Mesothelial cell of epicardium (in vitro differentiated cells): ENCODE data around the gene TMEM154. TPM values are rescaled to one million over a fixed set of nuclear protein-coding genes. Genes with fewer than 3 reads are reported as not detected.

Source experiments
- DNase-seq, 2 experiments: peaks; one replicate each; pipeline ENCODE4 v3.0.0; 2021; ENCODE audit warnings: low spot score in 2 of 2; ENCODE audit not compliant: unreplicated experiment in 2 of 2
- H3K27ac Mint-ChIP-seq: 2 replicates; pipeline ENCODE4 v1.8.0; 2021; ENCODE audit warnings: mixed read lengths
- H3K27me3 Mint-ChIP-seq: 2 replicates; pipeline ENCODE4 v1.8.0; 2021; ENCODE audit warnings: low read depth, mixed read lengths
- H3K36me3 Mint-ChIP-seq: 2 replicates; pipeline ENCODE4 v1.8.0; 2021; ENCODE audit warnings: mixed read lengths
- H3K4me1 Mint-ChIP-seq: 2 replicates; pipeline ENCODE4 v1.8.0; 2021; ENCODE audit warnings: mixed read lengths
- H3K4me3 Mint-ChIP-seq: 2 replicates; pipeline ENCODE4 v1.8.0; 2021; ENCODE audit warnings: mild to moderate bottlenecking, moderate library complexity, mixed read lengths
- H3K9me3 Mint-ChIP-seq: 2 replicates; pipeline ENCODE4 v1.8.0; 2021; ENCODE audit warnings: mixed read lengths
- CTCF ChIP-seq: fragments of 200-600 bp; sonication (generic); IDR thresholded peaks from one replicate; pipeline ENCODE4 v1.5.0; 2021; ENCODE audit warnings: antibody characterized with exemption; ENCODE audit not compliant: unreplicated experiment
- total RNA-seq: library from RNA; stranded (reverse); gene quantifications from 3 replicates; pipeline ENCODE4 v1.2.1, GENCODE V29; 2021

The TMEM154 gene
- total RNA-seq, 1 donor from 2014 or later = 0.98 TPM

GRCh38 chr4:152709675-152710438 lies 30.1 kb upstream of the TMEM154 start:
- Mint-ChIP-seq H3K4me3 (no peak overlapping the region), H3K4me1 (peaks cover 18% of the 10 kb centered on the region), H3K27ac (peak overlapping the region; percentile 91), H3K36me3 (no peaks in the 10 kb centered on the region), H3K27me3 (no peaks in the 10 kb centered on the region), H3K9me3 (no peaks in the 10 kb centered on the region)
- no peak for DNase-seq
- TF ChIP-seq CTCF = no peak

- H3K4me1 Mint-ChIP-seq = peaks cover 18% of the 10 kb centered on the region
- DNase-seq = no peak
- H3K27ac Mint-ChIP-seq = peak overlapping the region; percentile 75
- H3K27me3 Mint-ChIP-seq = no peaks in the 10 kb centered on the region
- TF ChIP-seq CTCF = no peak
- H3K36me3 Mint-ChIP-seq = no peaks in the 10 kb centered on the region
- H3K9me3 Mint-ChIP-seq = no peaks in the 10 kb centered on the region
- H3K4me3 Mint-ChIP-seq = no peak overlapping the region
Observed at GRCh38 chr4:152708796-152709195, 29.0 kb upstream of the TMEM154 start.

- TF ChIP-seq CTCF = no peak
- Mint-ChIP-seq H3K27me3 (no peaks in the 10 kb centered on the region), H3K27ac (peak overlapping the region; percentile 75), H3K4me3 (no peak overlapping the region), H3K9me3 (peaks cover 2% of the 10 kb centered on the region), H3K4me1 (peaks cover 18% of the 10 kb centered on the region), H3K36me3 (no peaks in the 10 kb centered on the region)
- DNase-seq = no peak
Observed at GRCh38 chr4:152708361-152708760, 28.6 kb upstream of the TMEM154 start.

GRCh38 chr4:152707632-152708031 lies 27.8 kb upstream of the TMEM154 start:
- Mint-ChIP-seq H3K27me3 (no peaks in the 10 kb centered on the region), H3K27ac (no peak overlapping the region), H3K4me1 (peaks cover 18% of the 10 kb centered on the region), H3K9me3 (peaks cover 6% of the 10 kb centered on the region), H3K4me3 (no peak overlapping the region), H3K36me3 (peaks cover 1% of the 10 kb centered on the region)
- no peak for TF ChIP-seq CTCF
- no peak for DNase-seq

- Mint-ChIP-seq H3K9me3 (peaks cover 6% of the 10 kb centered on the region), H3K4me3 (no peak overlapping the region), H3K27ac (no peak overlapping the region), H3K27me3 (peaks cover 2% of the 10 kb centered on the region), H3K4me1 (peaks cover 22% of the 10 kb centered on the region), H3K36me3 (peaks cover 1% of the 10 kb centered on the region)
- no peak for DNase-seq
- TF ChIP-seq CTCF = no peak
Observed at GRCh38 chr4:152705903-152706302, 26.1 kb upstream of the TMEM154 start.

- H3K27ac Mint-ChIP-seq = no peak overlapping the region
- H3K36me3 Mint-ChIP-seq = peaks cover 1% of the 10 kb centered on the region
- DNase-seq = no peak
- H3K9me3 Mint-ChIP-seq = peaks cover 6% of the 10 kb centered on the region
- TF ChIP-seq CTCF = no peak
- H3K27me3 Mint-ChIP-seq = peaks cover 6% of the 10 kb centered on the region
- H3K4me3 Mint-ChIP-seq = no peak overlapping the region
- peaks cover 32% of the 10 kb centered on the region for H3K4me1 Mint-ChIP-seq
Observed at GRCh38 chr4:152704788-152705187, 25.0 kb upstream of the TMEM154 start.
